Measurements from ENCODE around the gene SMTNL2.

- TF ChIP-seq POLR2A (IDR thresholded peaks at IDR 0.05): no peak
- no peak for TF ChIP-seq CTCF (IDR thresholded peaks at IDR 0.05)
Observed at GRCh38 chr17:4585638-4585994, 1.3 kb downstream of the SMTNL2 start.

Data from right lobe of liver (tissue), 4 donors.